Heart left ventricle (tissue), 13 donors: ENCODE measurements around the gene PDXK.

Source experiments
- CTCF ChIP-seq, 12 donors: fragments of 200-600 bp; sonication (generic) in 4 of 12; IDR thresholded peaks; one replicate each; pipeline versions ENCODE4 v1.5.0 to v1.8.0; 2018 to 2022; ENCODE audit warnings: antibody characterized with exemption in 12 of 12, mild to moderate bottlenecking in 5 of 12
- POLR2A ChIP-seq, 2 donors: fragments of 450-650 bp; IDR thresholded peaks; one replicate each; pipeline ENCODE4 v1.6.1; 2017; ENCODE audit warnings: antibody characterized with exemption in 2 of 2, mild to moderate bottlenecking in 2 of 2, moderate library complexity in 2 of 2
- donor health status: ischemic (EF 13 %, LVEDD 7.1; RV severe dilation, severe dysfunction).
- donor health status: DM: no; HTN: yes; CAD: no.
- donor health status: DM: no; HTN: no; CAD: no.
- donor health status: ischemic (EF 25% LVEDD 6.9; RV normal size, moderate dysfunction).
- donor health status: ischemic (EF 25% LVEDD 5.7; RV mildly dilated, moderate dysfunction).
- donor health status: ischemic (EF 35%, LVEDD 5.7; RV mildly dilated, moderate dysfunction).
- donor health status: nonischemic (EF 11% LVEDD 7.7; RV severe dilation, severe dysfunction).
- donor health status: DM: yes; HTN: yes; CAD: no.
- donor health status: PGD.
- donor health status: ischemic (EF 29% LVEDD 5.4; RV normal size, mild dysfunction).
- donor health status: nonischemic (EF 23%, LVEDD 6.1; RV moderate dilation, normal function).

- no peak for TF ChIP-seq CTCF (IDR thresholded peaks at IDR 0.05)
- no peak for TF ChIP-seq POLR2A (IDR thresholded peaks at IDR 0.05)
Observed at GRCh38 chr21:43719748-43720538, 1.0 kb downstream of the PDXK start.
